Right atrium auricular region (tissue), 2 donors: ENCODE data around the gene C16orf86. TPM values are rescaled to one million over a fixed set of nuclear protein-coding genes. Genes with fewer than 3 reads are reported as not detected.

Experiments
- DNase-seq: peaks from one replicate; pipeline ENCODE4 v3.0.0-alpha.2; 2019; ENCODE audit warnings: low spot score
- H3K27ac ChIP-seq, 2 donors: fragments of 200-600 bp; sonication (generic); 1 replicate in 1 of 2; 2 replicates in 1 of 2; pipeline ENCODE4 v1.5.1; 2016 to 2019
- H3K27me3 ChIP-seq, 2 donors: fragments of 200-600 bp; sonication (generic); one replicate each; pipeline versions ENCODE4 v1.5.1 to v1.6.0; 2017 to 2019
- H3K36me3 ChIP-seq: fragments of 200-600 bp; sonication (generic); one replicate; pipeline ENCODE4 v1.5.1; 2016
- H3K4me1 ChIP-seq, 2 donors: fragments of 200-600 bp; sonication (generic); one replicate each; pipeline versions ENCODE4 v1.5.1 to v1.6.0; 2017 to 2019
- H3K4me3 ChIP-seq, 2 donors: fragments of 200-600 bp; sonication (generic); 1 replicate in 1 of 2; 2 replicates in 1 of 2; pipeline ENCODE4 v1.5.1; 2017 to 2019; ENCODE audit warnings: mild to moderate bottlenecking in 1 of 2, moderate library complexity in 1 of 2
- H3K9me3 ChIP-seq, 2 donors: fragments of 200-600 bp; sonication (generic); one replicate each; pipeline ENCODE4 v1.5.1; 2019
- CTCF ChIP-seq, 2 donors: fragments of 200-600 bp; sonication (generic); IDR thresholded peaks; one replicate each; pipeline ENCODE4 v1.5.1; 2019; ENCODE audit warnings: antibody characterized with exemption in 2 of 2
- total RNA-seq, 2 donors: library from RNA; depleted of rRNA; stranded (reverse); fragments of >200 nt; gene quantifications; one replicate each; pipeline ENCODE4 v1.1.0, GENCODE V29; 2016

The C16orf86 gene
- total RNA-seq, 2 donors from 2014 or later, result 3.6 to 7.7 TPM

GRCh38 chr16:67714522-67714921, 47.9 kb downstream of the C16orf86 start:
- no peaks in the 10 kb centered on the region for H3K27me3 ChIP-seq
- H3K9me3 ChIP-seq, result no peaks in the 10 kb centered on the region
- H3K36me3 ChIP-seq, result no peaks in the 10 kb centered on the region
- H3K4me1 ChIP-seq, result peaks cover 0 to 16% of the 10 kb centered on the region in 2 donors
- no peak for DNase-seq
- H3K27ac ChIP-seq, result no peak overlapping the region
- H3K4me3 ChIP-seq, result no peak overlapping the region
- TF ChIP-seq CTCF (IDR thresholded peaks at IDR 0.05), result no peak

GRCh38 chr16:67716097-67716496, 49.5 kb downstream of the C16orf86 start:
- Histone ChIP-seq H3K9me3 (no peaks in the 10 kb centered on the region), H3K27me3 (no peaks in the 10 kb centered on the region), H3K4me3 (no peak overlapping the region), H3K36me3 (no peaks in the 10 kb centered on the region), H3K27ac (no peak overlapping the region), H3K4me1 (peaks cover 0 to 27% of the 10 kb centered on the region in 2 donors)
- DNase-seq, result no peak
- TF ChIP-seq CTCF (IDR thresholded peaks at IDR 0.05), result no peak

Other genes with a start within 250 kb of the C16orf86 start
- not detected for gene HSD11B2, start 235.7 kb upstream of the C16orf86 start, total RNA-seq
- 10 to 100 TPM; 79.7 to 95.7 TPM for gene ATP6V0D1, start 185.7 kb upstream of the C16orf86 start, total RNA-seq
- gene AGRP, start 183.3 kb upstream of the C16orf86 start, total RNA-seq, result not detected
- 10 to 100 TPM; 43.9 to 66.9 TPM for gene RIPOR1, start 138.0 kb upstream of the C16orf86 start, total RNA-seq
- gene CTCF, start 104.3 kb upstream of the C16orf86 start, total RNA-seq, result 10 to 100 TPM; 24.5 to 31.6 TPM
- under 1 TPM in 1 of 2 donors, not detected in 1; 0.47 TPM for gene CARMIL2, start 21.7 kb upstream of the C16orf86 start, total RNA-seq
- gene ACD, start 6.6 kb upstream of the C16orf86 start, total RNA-seq, result 10 to 100 TPM in 1 of 2 donors, 1 to 10 TPM in 1; 7.0 to 10.8 TPM
- 1 to 10 TPM; 3.9 to 5.6 TPM for gene PARD6A, start 5.9 kb upstream of the C16orf86 start, total RNA-seq
- gene ENKD1, start 64 bp upstream of the C16orf86 start, total RNA-seq, result 10 to 100 TPM in 1 of 2 donors, 1 to 10 TPM in 1; 9.2 to 12.3 TPM
- gene GFOD2, start 52.5 kb downstream of the C16orf86 start, total RNA-seq, result 1 to 10 TPM; 7.1 to 9.2 TPM
- gene RANBP10, start 139.7 kb downstream of the C16orf86 start, total RNA-seq, result 1 to 10 TPM; 7.8 to 8.9 TPM
- gene TSNAXIP1, start 140.1 kb downstream of the C16orf86 start, total RNA-seq, result under 1 TPM in 1 of 2 donors, not detected in 1; 0.55 TPM
- 10 to 100 TPM; 42.5 to 59.4 TPM for gene THAP11, start 175.5 kb downstream of the C16orf86 start, total RNA-seq
- gene NUTF2, start 180.1 kb downstream of the C16orf86 start, total RNA-seq, result 100 to 1,000 TPM in 1 of 2 donors, 10 to 100 TPM in 1; 44.6 to 132 TPM
- 10 to 100 TPM in 1 of 2 donors, 1 to 10 TPM in 1; 8.7 to 19.1 TPM for gene CENPT, start 180.9 kb downstream of the C16orf86 start, total RNA-seq
- 10 to 100 TPM; 21.2 to 39.5 TPM for gene EDC4, start 206.2 kb downstream of the C16orf86 start, total RNA-seq
- not detected for gene NRN1L, start 218.1 kb downstream of the C16orf86 start, total RNA-seq
- 10 to 100 TPM; 18.4 to 23.2 TPM for gene PSKH1, start 226.4 kb downstream of the C16orf86 start, total RNA-seq